HCT116 (cell line): ENCODE results near the gene C9orf78.

Experiments
- ATF3 ChIP-seq: IDR thresholded peaks from 2 replicates; pipeline ENCODE4 v1.6.1; 2012
- CBX3 ChIP-seq: IDR thresholded peaks from 2 replicates; pipeline ENCODE4 v1.6.1; 2012; ENCODE audit warnings: low read depth
- CEBPB ChIP-seq: IDR thresholded peaks from 2 replicates; pipeline ENCODE4 v1.6.1; 2012; ENCODE audit warnings: low read depth
- CTCF ChIP-seq, 3 experiments: fragments of 200-600 bp in 1 of 3; sonication (generic) in 1 of 3; IDR thresholded peaks in 2 of 3; conservative IDR thresholded peaks in 1 of 3; 2 replicates each; pipeline ENCODE4 v1.5.1; 2012 to 2017; ENCODE audit warnings: low read depth in 2 of 3, low read length in 2 of 3, antibody characterized with exemption in 1 of 3, borderline replicate concordance in 1 of 3, control low read depth in 1 of 3, mild to moderate bottlenecking in 1 of 3, mixed read lengths in 1 of 3, mixed run types in 1 of 3, moderate library complexity in 1 of 3; ENCODE audit not compliant: insufficient read depth in 1 of 3
- EZH2 ChIP-seq: fragments of 200-600 bp; sonication (generic); IDR thresholded peaks from 2 replicates; pipeline ENCODE4 v1.6.1; 2017; ENCODE audit warnings: antibody characterized with exemption, mixed run types
- EZH2phosphoT487 ChIP-seq: fragments of 200-600 bp; IDR thresholded peaks from 2 replicates; pipeline ENCODE4 v1.6.1; 2018; ENCODE audit warnings: antibody characterized with exemption, borderline replicate concordance
- MAX ChIP-seq: IDR thresholded peaks from 2 replicates; pipeline ENCODE4 v1.6.1; 2012
- POLR2A ChIP-seq: IDR thresholded peaks from 2 replicates; pipeline ENCODE4 v1.7.0; 2011; ENCODE audit warnings: borderline replicate concordance; ENCODE audit not compliant: insufficient read depth, insufficient read length; ENCODE audit errors: extremely low read depth
- POLR2AphosphoS5 ChIP-seq: IDR thresholded peaks from 2 replicates; pipeline ENCODE4 v1.6.1; 2011; ENCODE audit warnings: mild to moderate bottlenecking, low read depth, low read length, moderate library complexity
- SP1 ChIP-seq: IDR thresholded peaks from 2 replicates; pipeline ENCODE4 v1.6.1; 2012; ENCODE audit warnings: low read depth
- SRF ChIP-seq: IDR thresholded peaks from 2 replicates; pipeline ENCODE4 v1.6.1; 2012; ENCODE audit warnings: low read depth
- YY1 ChIP-seq: IDR thresholded peaks from 2 replicates; pipeline ENCODE4 v1.6.1; 2011; ENCODE audit warnings: low read length, low read depth, moderate library complexity, mild to moderate bottlenecking; ENCODE audit not compliant: insufficient replicate concordance; ENCODE audit errors: extremely low read depth
- ZBTB33 ChIP-seq: IDR thresholded peaks from 2 replicates; pipeline ENCODE4 v1.6.1; 2011; ENCODE audit warnings: mild to moderate bottlenecking, low read length, moderate library complexity; ENCODE audit not compliant: insufficient replicate concordance; ENCODE audit errors: extremely low read depth
- ZNF274 ChIP-seq: fragments of 200-500 bp; sonication (Bioruptor generic); IDR thresholded peaks from 2 replicates; pipeline ENCODE4 v1.6.1; 2014; ENCODE audit warnings: mild to moderate bottlenecking, low read depth, low read length, inconsistent platforms

GRCh38 chr9:129848712-129849441 is 13.8 kb upstream of the C9orf78 start:
- no peak for TF ChIP-seq POLR2A
- no peak for TF ChIP-seq MAX
- TF ChIP-seq CEBPB = no peak
- no peak for TF ChIP-seq YY1
- no peak for TF ChIP-seq EZH2phosphoT487
- TF ChIP-seq CBX3 = no peak
- no peak for TF ChIP-seq ATF3
- TF ChIP-seq CTCF (IDR thresholded peaks at IDR 0.05 in 2 of 3, conservative IDR thresholded peaks at IDR 0.05 in 1 of 3; ENCODE audit: borderline replicate concordance in 1 of 3, insufficient read depth in 1 of 3, low read depth in 2 of 3, low read length in 2 of 3) = no peak
- TF ChIP-seq ZBTB33 = no peak
- TF ChIP-seq ZNF274 = no peak
- no peak for TF ChIP-seq SRF
- TF ChIP-seq SP1 = no peak
- TF ChIP-seq POLR2AphosphoS5 = no peak
- TF ChIP-seq EZH2 = no peak
